Fibroblast of lung (primary cell): ENCODE measurements around the gene TAF1C.

Experiments used
- EZH2 ChIP-seq: IDR thresholded peaks from 2 replicates; pipeline ENCODE4 v1.5.1; 2012; ENCODE audit warnings: low read length, control low read depth, mild to moderate bottlenecking; ENCODE audit errors: missing control alignments
- TF ChIP-seq, protein P1 (sequence below), 2 donors: IDR thresholded peaks in 1 of 2; conservative IDR thresholded peaks in 1 of 2; 1 replicate in 1 of 2; 2 replicates in 1 of 2; pipeline ENCODE4 v1.5.1; 2011 to 2012; ENCODE audit warnings: low read length in 2 of 2, control low read depth in 1 of 2, inconsistent platforms in 1 of 2, low read depth in 1 of 2, mild to moderate bottlenecking in 1 of 2

DNA sequence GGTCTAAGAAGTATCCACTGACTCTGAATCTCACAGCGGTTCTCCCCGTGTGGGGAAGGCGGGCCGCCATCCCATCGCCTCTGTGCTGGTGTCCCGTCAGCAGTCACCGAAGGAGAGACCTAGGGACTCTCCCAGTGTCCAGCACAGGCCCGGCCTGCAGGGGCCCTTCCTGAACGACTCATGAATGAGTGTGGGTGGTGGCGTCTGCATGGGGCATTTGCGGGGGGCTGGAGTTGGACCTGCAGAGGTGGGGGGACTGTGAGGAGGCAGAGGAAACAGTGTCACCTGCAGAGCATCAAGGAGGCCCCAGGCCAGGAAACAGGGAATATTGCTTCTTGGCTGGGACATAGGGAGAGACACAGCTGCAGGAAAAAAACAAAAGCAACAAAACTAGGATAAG, 42.6 kb upstream of the TAF1C start:
- TF ChIP-seq, protein P1, sequence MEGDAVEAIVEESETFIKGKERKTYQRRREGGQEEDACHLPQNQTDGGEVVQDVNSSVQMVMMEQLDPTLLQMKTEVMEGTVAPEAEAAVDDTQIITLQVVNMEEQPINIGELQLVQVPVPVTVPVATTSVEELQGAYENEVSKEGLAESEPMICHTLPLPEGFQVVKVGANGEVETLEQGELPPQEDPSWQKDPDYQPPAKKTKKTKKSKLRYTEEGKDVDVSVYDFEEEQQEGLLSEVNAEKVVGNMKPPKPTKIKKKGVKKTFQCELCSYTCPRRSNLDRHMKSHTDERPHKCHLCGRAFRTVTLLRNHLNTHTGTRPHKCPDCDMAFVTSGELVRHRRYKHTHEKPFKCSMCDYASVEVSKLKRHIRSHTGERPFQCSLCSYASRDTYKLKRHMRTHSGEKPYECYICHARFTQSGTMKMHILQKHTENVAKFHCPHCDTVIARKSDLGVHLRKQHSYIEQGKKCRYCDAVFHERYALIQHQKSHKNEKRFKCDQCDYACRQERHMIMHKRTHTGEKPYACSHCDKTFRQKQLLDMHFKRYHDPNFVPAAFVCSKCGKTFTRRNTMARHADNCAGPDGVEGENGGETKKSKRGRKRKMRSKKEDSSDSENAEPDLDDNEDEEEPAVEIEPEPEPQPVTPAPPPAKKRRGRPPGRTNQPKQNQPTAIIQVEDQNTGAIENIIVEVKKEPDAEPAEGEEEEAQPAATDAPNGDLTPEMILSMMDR (conservative IDR thresholded peaks at IDR 0.05 in 1 of 2, IDR thresholded peaks at IDR 0.05 in 1 of 2; ENCODE audit: low read depth in 1 of 2, low read length in 2 of 2) = no peak
- TF ChIP-seq EZH2 = no peak
